C4-2B (cell line): ENCODE data around the gene SDS.

Experiments used
- CTCF ChIP-seq: fragments of 450-650 bp; conservative IDR thresholded peaks from 2 replicates; pipeline ENCODE4 v1.5.1; 2017; ENCODE audit warnings: mild to moderate bottlenecking
- ZFX ChIP-seq: fragments of 450-650 bp; IDR thresholded peaks from 2 replicates; pipeline ENCODE4 v1.6.1; 2017

- no peak for TF ChIP-seq CTCF
- no peak for TF ChIP-seq ZFX
Measured at GRCh38 chr12:113391145-113391544, 12.5 kb downstream of the SDS start.
